WERI-Rb-1 (cell line): ENCODE measurements around the gene STOML1.

Source experiments
- DNase-seq: peaks from one replicate; pipeline ENCODE4 v3.0.0-alpha.2; 2020
- H3K27ac ChIP-seq: fragments of 250-450 bp; sonication (Bioruptor Pico); 2 replicates; pipeline ENCODE4 v1.5.1; 2020; ENCODE audit warnings: mild to moderate bottlenecking, moderate library complexity
- H3K27me3 ChIP-seq: fragments of 250-450 bp; sonication (Bioruptor Pico); 2 replicates; pipeline ENCODE4 v1.5.1; 2021; ENCODE audit warnings: mild to moderate bottlenecking, low read depth, moderate library complexity; ENCODE audit not compliant: insufficient read depth, severe bottlenecking
- H3K36me3 ChIP-seq: fragments of 250-450 bp; sonication (Bioruptor Pico); 2 replicates; pipeline ENCODE4 v1.5.1; 2020; ENCODE audit warnings: mild to moderate bottlenecking, moderate library complexity
- H3K4me3 ChIP-seq: 2 replicates; pipeline ENCODE4 v1.5.1; 2011; ENCODE audit warnings: low read depth, mild to moderate bottlenecking, control low read depth, low read length
- H3K9me3 ChIP-seq: fragments of 250-450 bp; sonication (Bioruptor Pico); 2 replicates; pipeline ENCODE4 v1.5.1; 2021; ENCODE audit warnings: mild to moderate bottlenecking, moderate library complexity; ENCODE audit not compliant: severe bottlenecking
- CTCF ChIP-seq: IDR thresholded peaks from 2 replicates; pipeline ENCODE4 v1.5.1; 2011; ENCODE audit warnings: low read depth, mild to moderate bottlenecking, control low read depth, inconsistent platforms, low read length

STOML1 gene

DNA sequence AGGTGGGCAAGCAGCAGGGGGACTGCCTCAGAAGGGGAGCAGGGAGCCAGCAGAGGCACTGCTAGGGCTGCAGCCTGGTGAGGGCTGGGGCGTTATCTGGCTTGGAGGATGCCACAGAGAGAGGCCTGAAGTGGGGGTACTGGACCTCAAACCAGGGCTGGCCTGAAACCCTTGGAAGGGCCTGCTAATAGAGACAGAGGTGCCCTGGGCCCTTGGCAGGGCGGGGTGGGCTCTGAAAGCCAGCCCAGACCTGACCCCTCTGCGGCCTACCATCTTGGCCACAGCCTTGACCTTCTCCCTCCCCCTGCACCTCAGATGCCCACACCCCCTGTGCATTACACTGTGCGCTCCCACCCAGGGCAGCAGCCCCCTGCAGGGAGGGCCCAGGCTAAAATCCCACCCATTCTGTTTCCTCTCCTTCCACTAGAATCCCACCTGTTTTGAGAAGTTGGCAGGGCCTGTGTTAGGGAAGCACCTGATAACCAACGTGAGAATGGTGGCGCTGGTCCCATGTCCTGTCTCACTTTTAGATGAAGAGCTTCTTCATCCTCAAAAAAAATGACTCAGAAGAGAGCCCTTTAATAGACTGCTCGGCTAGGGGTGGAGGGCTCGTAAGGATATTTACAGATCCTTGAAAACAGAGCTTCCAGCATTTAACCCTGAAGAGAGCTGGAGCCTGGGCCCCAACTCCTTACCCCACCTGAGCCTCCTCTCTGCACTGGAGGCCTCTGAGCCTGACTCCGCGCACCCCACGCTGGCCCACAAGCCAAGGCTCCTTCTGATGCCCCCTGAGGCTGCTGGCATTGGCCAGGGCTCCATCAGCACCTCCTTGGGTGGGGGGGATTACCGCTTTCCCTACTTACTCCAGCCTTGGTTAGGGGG lies 36.0 kb downstream of the STOML1 start:
- no peak overlapping the region for H3K4me3 ChIP-seq
- no peak overlapping the region for H3K27ac ChIP-seq
- H3K27me3 ChIP-seq, result no peaks in the 10 kb centered on the region
- no peaks in the 10 kb centered on the region for H3K9me3 ChIP-seq
- no peak for TF ChIP-seq CTCF
- H3K36me3 ChIP-seq, result peaks cover 18% of the 10 kb centered on the region
- DNase-seq, result no peak

GRCh38 chr15:73955326-73955725 lies 36.8 kb downstream of the STOML1 start:
- H3K27ac ChIP-seq, result no peak overlapping the region

GRCh38 chr15:73954188-73955145 lies 37.6 kb downstream of the STOML1 start:
- Histone ChIP-seq H3K27ac (peak overlapping the region; percentile 52), H3K27me3 (no peaks in the 10 kb centered on the region), H3K4me3 (no peak overlapping the region), H3K36me3 (peaks cover 32% of the 10 kb centered on the region), H3K9me3 (no peaks in the 10 kb centered on the region)
- DNase-seq, result no peak
- no peak for TF ChIP-seq CTCF

More at GRCh38 chr15:73955326-73955725, 36.8 kb downstream of the STOML1 start:
- no peak for TF ChIP-seq CTCF
- Histone ChIP-seq H3K4me3 (no peak overlapping the region), H3K36me3 (peaks cover 24% of the 10 kb centered on the region), H3K9me3 (no peaks in the 10 kb centered on the region), H3K27me3 (no peaks in the 10 kb centered on the region)
- no peak for DNase-seq

DNA sequence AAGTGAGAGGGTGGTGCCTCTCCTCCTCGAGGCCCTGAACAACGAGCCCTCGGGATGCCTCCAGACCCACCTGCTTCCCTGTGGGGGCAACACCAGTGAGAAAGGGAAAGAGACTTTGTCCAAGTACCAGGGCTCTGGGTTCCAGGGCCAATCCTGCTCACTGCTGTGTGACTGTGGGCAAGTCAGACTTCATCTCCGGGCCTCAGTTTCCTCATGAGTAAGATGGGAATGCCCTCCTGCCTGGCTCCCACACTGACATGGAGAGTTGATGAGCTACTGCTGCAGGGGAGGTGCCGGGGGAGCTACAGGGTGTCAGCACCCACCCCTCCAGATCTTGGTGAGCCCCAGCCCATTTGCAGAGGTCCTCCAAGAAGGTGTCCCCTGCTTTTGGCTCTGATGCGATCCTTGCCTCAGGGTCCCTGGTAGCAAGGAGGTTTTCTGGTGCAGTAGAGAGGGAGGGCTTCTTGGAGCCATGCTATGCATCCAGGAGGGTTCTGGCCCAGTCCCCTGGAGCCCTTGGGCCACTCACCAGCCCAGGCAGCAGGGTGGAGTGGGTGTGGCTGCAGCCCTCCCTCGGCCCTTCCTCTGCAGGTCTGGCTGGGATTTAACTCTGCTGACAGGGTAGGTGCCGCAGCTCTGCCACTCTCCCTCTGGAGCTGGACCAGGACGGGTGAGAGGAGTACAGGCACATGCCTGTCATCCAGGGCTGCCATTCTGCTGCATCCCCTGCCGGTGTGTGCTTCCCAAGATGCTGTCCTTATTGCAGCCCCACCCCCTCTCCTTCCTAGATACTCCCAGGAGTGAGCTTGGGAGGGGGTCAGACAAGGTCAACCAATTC lies 39.0 kb downstream of the STOML1 start:
- H3K4me3 ChIP-seq, result no peak overlapping the region
- H3K27me3 ChIP-seq, result no peaks in the 10 kb centered on the region
- TF ChIP-seq CTCF, result no peak
- DNase-seq, result peak; percentile 67
- H3K9me3 ChIP-seq, result no peaks in the 10 kb centered on the region
- peak overlapping the region; percentile 99 for H3K27ac ChIP-seq
- H3K36me3 ChIP-seq, result peaks cover 37% of the 10 kb centered on the region

- no peak for DNase-seq
- H3K4me3 ChIP-seq, result no peak overlapping the region
- H3K36me3 ChIP-seq, result peaks cover 45% of the 10 kb centered on the region
- H3K9me3 ChIP-seq, result no peaks in the 10 kb centered on the region
- no peak for TF ChIP-seq CTCF
- H3K27ac ChIP-seq, result peak overlapping the region; percentile 99
- H3K27me3 ChIP-seq, result no peaks in the 10 kb centered on the region
These were observed 39.8 kb downstream of the STOML1 start for GRCh38 chr15:73952171-73952912.
